ENCODE measurements around the gene SERGEF. TPM values are rescaled to one million over a fixed set of nuclear protein-coding genes. Genes with fewer than 3 reads are reported as not detected.

SERGEF gene
- total RNA-seq, 1 experiment from 2014 or later = 26.1 TPM

DNA sequence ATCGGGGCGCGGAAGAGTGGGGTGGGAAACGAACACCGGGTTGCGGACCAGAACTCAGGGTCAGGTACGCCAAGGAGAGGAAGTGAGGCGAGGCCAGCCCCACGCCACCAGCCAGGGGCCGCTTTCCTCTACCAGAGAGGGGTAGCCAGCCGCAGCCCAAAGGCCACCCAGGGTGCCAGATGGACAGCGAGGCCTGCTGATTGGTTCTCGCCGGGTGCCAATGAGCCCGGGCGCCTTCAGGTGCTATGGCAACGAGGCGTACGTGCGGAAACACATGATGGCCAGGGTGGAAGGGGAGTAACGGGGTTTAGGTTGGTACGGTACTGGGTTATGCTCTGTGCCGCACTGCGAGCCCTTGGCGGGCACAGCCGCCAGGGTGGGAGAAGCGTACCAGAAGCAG, 128.9 kb downstream of the SERGEF start:
- TF ChIP-seq, protein P1, sequence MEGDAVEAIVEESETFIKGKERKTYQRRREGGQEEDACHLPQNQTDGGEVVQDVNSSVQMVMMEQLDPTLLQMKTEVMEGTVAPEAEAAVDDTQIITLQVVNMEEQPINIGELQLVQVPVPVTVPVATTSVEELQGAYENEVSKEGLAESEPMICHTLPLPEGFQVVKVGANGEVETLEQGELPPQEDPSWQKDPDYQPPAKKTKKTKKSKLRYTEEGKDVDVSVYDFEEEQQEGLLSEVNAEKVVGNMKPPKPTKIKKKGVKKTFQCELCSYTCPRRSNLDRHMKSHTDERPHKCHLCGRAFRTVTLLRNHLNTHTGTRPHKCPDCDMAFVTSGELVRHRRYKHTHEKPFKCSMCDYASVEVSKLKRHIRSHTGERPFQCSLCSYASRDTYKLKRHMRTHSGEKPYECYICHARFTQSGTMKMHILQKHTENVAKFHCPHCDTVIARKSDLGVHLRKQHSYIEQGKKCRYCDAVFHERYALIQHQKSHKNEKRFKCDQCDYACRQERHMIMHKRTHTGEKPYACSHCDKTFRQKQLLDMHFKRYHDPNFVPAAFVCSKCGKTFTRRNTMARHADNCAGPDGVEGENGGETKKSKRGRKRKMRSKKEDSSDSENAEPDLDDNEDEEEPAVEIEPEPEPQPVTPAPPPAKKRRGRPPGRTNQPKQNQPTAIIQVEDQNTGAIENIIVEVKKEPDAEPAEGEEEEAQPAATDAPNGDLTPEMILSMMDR (IDR thresholded peaks at IDR 0.05; ENCODE audit: unreplicated experiment) = no peak
- Mint-ChIP-seq H3K27me3 (ENCODE audit: insufficient read depth, unreplicated experiment) (no peaks in the 10 kb centered on the region), H3K36me3 (ENCODE audit: insufficient read depth, unreplicated experiment) (no peaks in the 10 kb centered on the region), H3K4me1 (ENCODE audit: insufficient read depth, unreplicated experiment) (no peaks in the 10 kb centered on the region), H3K27ac (ENCODE audit: low read depth, unreplicated experiment) (no peak overlapping the region), H3K4me3 (ENCODE audit: unreplicated experiment) (no peak overlapping the region), H3K9me3 (ENCODE audit: unreplicated experiment) (no peaks in the 10 kb centered on the region)
- BruUV-seq (replicated peaks) = no TSS peak
- intact Hi-C loops (cut with micrococcal nuclease) = no loop called here
- no peak for DNase-seq (ENCODE audit: unreplicated experiment)
- ChIA-PET POLR2A (interaction anchor here (0.6 kb wide), 1 partner anchor 181 kb away, joined by 3 read pairs; no protein-coding TSS in a partner anchor), CTCF (interaction anchor here (0.5 to 1.6 kb wide), 4 partner anchors 19 to 874 kb away, joined by 3 to 11 read pairs (median 4); no protein-coding TSS in a partner anchor)

DNA sequence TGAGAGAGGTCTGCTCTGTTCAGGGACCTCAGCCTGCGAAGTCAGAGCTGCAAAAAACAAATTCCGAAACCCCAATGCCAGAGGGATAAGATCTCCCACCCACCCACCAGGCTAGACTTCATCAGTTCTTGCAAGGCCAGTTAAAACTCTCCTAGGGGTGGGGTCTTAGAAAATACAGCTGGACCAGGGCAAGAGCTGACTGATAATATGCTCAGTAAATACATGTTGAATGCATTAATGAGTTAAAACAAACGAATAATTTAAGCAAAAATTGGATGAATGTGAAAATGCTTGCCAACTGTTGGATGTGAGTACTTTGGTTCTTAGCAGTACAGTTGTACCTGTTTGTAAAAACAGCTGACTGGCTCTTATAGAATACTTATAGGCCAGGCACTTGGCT, 129.8 kb downstream of the SERGEF start:
- H3K27ac Mint-ChIP-seq (ENCODE audit: low read depth, unreplicated experiment) = no peak overlapping the region
- H3K4me3 Mint-ChIP-seq (ENCODE audit: unreplicated experiment) = no peak overlapping the region
- no peaks in the 10 kb centered on the region for H3K4me1 Mint-ChIP-seq (ENCODE audit: insufficient read depth, unreplicated experiment)
- no peak for DNase-seq (ENCODE audit: unreplicated experiment)
- no peaks in the 10 kb centered on the region for H3K9me3 Mint-ChIP-seq (ENCODE audit: unreplicated experiment)
- ChIA-PET CTCF (interaction anchor here (1.1 to 1.6 kb wide), 3 partner anchors 18 to 23 kb away, joined by 3 to 11 read pairs (median 4); no protein-coding TSS in a partner anchor), POLR2A (interaction anchor here (0.8 kb wide), 1 partner anchor 12 kb away, joined by 3 read pairs; no protein-coding TSS in a partner anchor)
- no peaks in the 10 kb centered on the region for H3K27me3 Mint-ChIP-seq (ENCODE audit: insufficient read depth, unreplicated experiment)
- H3K36me3 Mint-ChIP-seq (ENCODE audit: insufficient read depth, unreplicated experiment) = peaks cover under 1% of the 10 kb centered on the region
- intact Hi-C loops (cut with micrococcal nuclease) = no loop called here
- no TSS peak for BruUV-seq (replicated peaks)
- TF ChIP-seq, protein P1 (IDR thresholded peaks at IDR 0.05; ENCODE audit: unreplicated experiment) = no peak

- Mint-ChIP-seq H3K9me3 (ENCODE audit: unreplicated experiment) (no peaks in the 10 kb centered on the region), H3K36me3 (ENCODE audit: insufficient read depth, unreplicated experiment) (peaks cover 6% of the 10 kb centered on the region), H3K27ac (ENCODE audit: low read depth, unreplicated experiment) (no peak overlapping the region), H3K4me1 (ENCODE audit: insufficient read depth, unreplicated experiment) (no peaks in the 10 kb centered on the region), H3K27me3 (ENCODE audit: insufficient read depth, unreplicated experiment) (no peaks in the 10 kb centered on the region), H3K4me3 (ENCODE audit: unreplicated experiment) (no peak overlapping the region)
- intact Hi-C loops (cut with micrococcal nuclease) = no loop called here
- POLR2A ChIA-PET = no interaction called here
- BruUV-seq (replicated peaks) = no TSS peak
- CTCF ChIA-PET = interaction anchor here (0.6 to 0.8 kb wide), 3 partner anchors 13 to 119 kb away, joined by 3 read pairs; no protein-coding TSS in a partner anchor
- no peak for DNase-seq (ENCODE audit: unreplicated experiment)
- TF ChIP-seq, protein P1 (IDR thresholded peaks at IDR 0.05; ENCODE audit: unreplicated experiment) = no peak
Observed at GRCh38 chr11:17878743-17879142, 134.1 kb downstream of the SERGEF start.

GRCh38 chr11:17877886-17878285, 135.0 kb downstream of the SERGEF start:
- TF ChIP-seq, protein P1 (IDR thresholded peaks at IDR 0.05; ENCODE audit: unreplicated experiment) = no peak
- no TSS peak for BruUV-seq (replicated peaks)
- Mint-ChIP-seq H3K36me3 (ENCODE audit: insufficient read depth, unreplicated experiment) (peaks cover 6% of the 10 kb centered on the region), H3K27me3 (ENCODE audit: insufficient read depth, unreplicated experiment) (no peaks in the 10 kb centered on the region), H3K4me1 (ENCODE audit: insufficient read depth, unreplicated experiment) (no peaks in the 10 kb centered on the region), H3K27ac (ENCODE audit: low read depth, unreplicated experiment) (no peak overlapping the region), H3K4me3 (ENCODE audit: unreplicated experiment) (no peak overlapping the region), H3K9me3 (ENCODE audit: unreplicated experiment) (no peaks in the 10 kb centered on the region)
- intact Hi-C loops (cut with micrococcal nuclease) = no loop called here
- POLR2A ChIA-PET = no interaction called here
- DNase-seq (ENCODE audit: unreplicated experiment) = no peak
- CTCF ChIA-PET = interaction anchor here (0.6 to 5.6 kb wide), 6 partner anchors 14 to 853 kb away, joined by 3 to 58 read pairs (median 3); no protein-coding TSS in a partner anchor
